ENCODE measurements around the gene A4GNT. TPM values are rescaled to one million over a fixed set of nuclear protein-coding genes. Genes with fewer than 3 reads are reported as not detected.

Gene A4GNT
- total RNA-seq, 1 donor: not detected

GRCh38 chr3:138081371-138082084 is 50.7 kb downstream of the A4GNT start:
- peak overlapping the region; percentile 44 for H3K4me3 ChIP-seq (ENCODE audit: low read depth, low read length)
- DNase-seq (ENCODE audit: low read depth): peak; percentile 73
- no peak for TF ChIP-seq CTCF (IDR thresholded peaks at IDR 0.05; ENCODE audit: insufficient read depth, low read length)

GRCh38 chr3:138079901-138080300 is 52.3 kb downstream of the A4GNT start:
- no peak for TF ChIP-seq CTCF (IDR thresholded peaks at IDR 0.05; ENCODE audit: insufficient read depth, low read length)
- no peak for DNase-seq (ENCODE audit: low read depth)
- no peak overlapping the region for H3K4me3 ChIP-seq (ENCODE audit: low read depth, low read length)

- DNase-seq (ENCODE audit: low read depth): peak; percentile 90
- H3K4me3 ChIP-seq (ENCODE audit: low read depth, low read length): no peak overlapping the region
- TF ChIP-seq CTCF (IDR thresholded peaks at IDR 0.05; ENCODE audit: insufficient read depth, low read length): no peak
Measured at GRCh38 chr3:138078901-138079344, 53.3 kb downstream of the A4GNT start.

- no peak for DNase-seq (ENCODE audit: low read depth)
- no peak overlapping the region for H3K4me3 ChIP-seq (ENCODE audit: low read depth, low read length)
- no peak for TF ChIP-seq CTCF (IDR thresholded peaks at IDR 0.05; ENCODE audit: insufficient read depth, low read length)
Measured at GRCh38 chr3:138078096-138078495, 54.1 kb downstream of the A4GNT start.

Other genes starting within 250 kb of the A4GNT start
- not detected in 2 replicates for gene CLDN18, start 122.2 kb downstream of the A4GNT start, total RNA-seq (ENCODE audit: low replicate concordance)
- 28.3 and 38.2 TPM in 2 replicates for gene DZIP1L, start 16.8 kb downstream of the A4GNT start, total RNA-seq (ENCODE audit: low replicate concordance)
- 17.5 and 26.6 TPM in 2 replicates for gene DBR1, start 42.5 kb upstream of the A4GNT start, total RNA-seq (ENCODE audit: low replicate concordance)
- gene ARMC8, start 54.9 kb upstream of the A4GNT start, total RNA-seq (ENCODE audit: low replicate concordance): 44.0 and 49.8 TPM in 2 replicates
- 0.18 TPM in 1 of 2 replicates, not detected in the other for gene NME9, start 197.5 kb upstream of the A4GNT start, total RNA-seq (ENCODE audit: low replicate concordance)
- 31.2 and 53.3 TPM in 2 replicates for gene MRAS, start 216.2 kb upstream of the A4GNT start, total RNA-seq (ENCODE audit: low replicate concordance)